Panc1 (cell line): Measurements from ENCODE around the gene SNX1.

Experiments
- POLR2AphosphoS5 ChIP-seq: IDR thresholded peaks from 2 replicates; pipeline ENCODE4 v1.6.1; 2012; ENCODE audit warnings: mild to moderate bottlenecking, low read depth, low read length, moderate library complexity
- SIN3A ChIP-seq: IDR thresholded peaks from 2 replicates; pipeline ENCODE4 v1.6.1; 2012; ENCODE audit warnings: low read depth, mild to moderate bottlenecking, low read length, moderate library complexity, borderline replicate concordance; ENCODE audit not compliant: insufficient read depth
- TCF7L2 ChIP-seq: IDR thresholded peaks from 2 replicates; pipeline ENCODE4 v1.6.1; 2011; ENCODE audit warnings: mild to moderate bottlenecking, low read depth, low read length, inconsistent platforms
- TF ChIP-seq, protein P1 (sequence below): fragments of 450-650 bp; IDR thresholded peaks from 2 replicates; pipeline ENCODE4 v1.5.1; 2017; ENCODE audit warnings: mild to moderate bottlenecking
- TF ChIP-seq, protein P2 (sequence below), 2 experiments: IDR thresholded peaks; 2 replicates each; pipeline ENCODE4 v1.6.1; 2011 to 2012; ENCODE audit warnings: low read depth in 2 of 2, control low read depth in 1 of 2, low read length in 1 of 2, mild to moderate bottlenecking in 1 of 2, moderate library complexity in 1 of 2; ENCODE audit not compliant: insufficient read depth in 1 of 2

DNA sequence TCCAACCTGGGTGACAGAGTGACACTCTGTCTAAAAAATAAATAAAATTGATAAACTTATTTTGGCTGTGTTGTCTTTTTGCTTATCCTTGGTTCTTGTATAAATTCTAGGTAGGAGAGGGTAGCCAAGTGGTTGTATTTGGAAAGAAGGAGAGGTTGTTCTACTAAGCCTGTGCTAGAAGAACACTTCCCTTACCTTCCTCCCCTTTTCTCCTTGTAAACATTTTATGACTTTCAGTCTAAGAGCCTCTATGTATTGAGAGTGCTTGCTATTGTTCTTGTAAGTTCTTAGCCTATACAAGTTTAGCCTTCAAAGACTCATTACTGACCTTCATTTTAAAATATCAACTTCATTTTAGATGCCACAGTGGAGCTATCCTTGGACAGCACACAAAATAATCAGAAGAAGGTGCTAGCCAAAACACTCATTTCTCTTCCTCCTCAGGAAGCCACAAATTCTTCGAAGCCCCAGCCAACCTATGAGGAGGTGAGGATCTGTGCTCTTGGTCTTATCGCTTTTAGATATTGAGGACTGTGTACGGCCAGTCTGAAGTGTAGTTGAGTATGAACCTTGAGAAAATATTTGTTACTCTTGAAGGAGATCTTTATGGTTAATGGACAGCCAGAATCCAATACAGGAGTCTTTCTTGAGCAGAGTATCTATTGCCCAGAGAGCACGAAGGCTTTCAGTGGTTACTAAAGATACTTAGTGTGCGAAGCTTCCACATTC, 22.1 kb downstream of the SNX1 start:
- TF ChIP-seq, protein P1, sequence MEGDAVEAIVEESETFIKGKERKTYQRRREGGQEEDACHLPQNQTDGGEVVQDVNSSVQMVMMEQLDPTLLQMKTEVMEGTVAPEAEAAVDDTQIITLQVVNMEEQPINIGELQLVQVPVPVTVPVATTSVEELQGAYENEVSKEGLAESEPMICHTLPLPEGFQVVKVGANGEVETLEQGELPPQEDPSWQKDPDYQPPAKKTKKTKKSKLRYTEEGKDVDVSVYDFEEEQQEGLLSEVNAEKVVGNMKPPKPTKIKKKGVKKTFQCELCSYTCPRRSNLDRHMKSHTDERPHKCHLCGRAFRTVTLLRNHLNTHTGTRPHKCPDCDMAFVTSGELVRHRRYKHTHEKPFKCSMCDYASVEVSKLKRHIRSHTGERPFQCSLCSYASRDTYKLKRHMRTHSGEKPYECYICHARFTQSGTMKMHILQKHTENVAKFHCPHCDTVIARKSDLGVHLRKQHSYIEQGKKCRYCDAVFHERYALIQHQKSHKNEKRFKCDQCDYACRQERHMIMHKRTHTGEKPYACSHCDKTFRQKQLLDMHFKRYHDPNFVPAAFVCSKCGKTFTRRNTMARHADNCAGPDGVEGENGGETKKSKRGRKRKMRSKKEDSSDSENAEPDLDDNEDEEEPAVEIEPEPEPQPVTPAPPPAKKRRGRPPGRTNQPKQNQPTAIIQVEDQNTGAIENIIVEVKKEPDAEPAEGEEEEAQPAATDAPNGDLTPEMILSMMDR: no peak
- no peak for TF ChIP-seq SIN3A
- no peak for TF ChIP-seq POLR2AphosphoS5
- TF ChIP-seq, protein P2, sequence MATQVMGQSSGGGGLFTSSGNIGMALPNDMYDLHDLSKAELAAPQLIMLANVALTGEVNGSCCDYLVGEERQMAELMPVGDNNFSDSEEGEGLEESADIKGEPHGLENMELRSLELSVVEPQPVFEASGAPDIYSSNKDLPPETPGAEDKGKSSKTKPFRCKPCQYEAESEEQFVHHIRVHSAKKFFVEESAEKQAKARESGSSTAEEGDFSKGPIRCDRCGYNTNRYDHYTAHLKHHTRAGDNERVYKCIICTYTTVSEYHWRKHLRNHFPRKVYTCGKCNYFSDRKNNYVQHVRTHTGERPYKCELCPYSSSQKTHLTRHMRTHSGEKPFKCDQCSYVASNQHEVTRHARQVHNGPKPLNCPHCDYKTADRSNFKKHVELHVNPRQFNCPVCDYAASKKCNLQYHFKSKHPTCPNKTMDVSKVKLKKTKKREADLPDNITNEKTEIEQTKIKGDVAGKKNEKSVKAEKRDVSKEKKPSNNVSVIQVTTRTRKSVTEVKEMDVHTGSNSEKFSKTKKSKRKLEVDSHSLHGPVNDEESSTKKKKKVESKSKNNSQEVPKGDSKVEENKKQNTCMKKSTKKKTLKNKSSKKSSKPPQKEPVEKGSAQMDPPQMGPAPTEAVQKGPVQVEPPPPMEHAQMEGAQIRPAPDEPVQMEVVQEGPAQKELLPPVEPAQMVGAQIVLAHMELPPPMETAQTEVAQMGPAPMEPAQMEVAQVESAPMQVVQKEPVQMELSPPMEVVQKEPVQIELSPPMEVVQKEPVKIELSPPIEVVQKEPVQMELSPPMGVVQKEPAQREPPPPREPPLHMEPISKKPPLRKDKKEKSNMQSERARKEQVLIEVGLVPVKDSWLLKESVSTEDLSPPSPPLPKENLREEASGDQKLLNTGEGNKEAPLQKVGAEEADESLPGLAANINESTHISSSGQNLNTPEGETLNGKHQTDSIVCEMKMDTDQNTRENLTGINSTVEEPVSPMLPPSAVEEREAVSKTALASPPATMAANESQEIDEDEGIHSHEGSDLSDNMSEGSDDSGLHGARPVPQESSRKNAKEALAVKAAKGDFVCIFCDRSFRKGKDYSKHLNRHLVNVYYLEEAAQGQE (IDR thresholded peaks at IDR 0.05; ENCODE audit: insufficient read depth in 1 of 2, low read depth in 2 of 2, low read length in 1 of 2): no peak
- no peak for TF ChIP-seq TCF7L2
